ENCODE results near the gene IP6K3.

The IP6K3 gene, protein sequence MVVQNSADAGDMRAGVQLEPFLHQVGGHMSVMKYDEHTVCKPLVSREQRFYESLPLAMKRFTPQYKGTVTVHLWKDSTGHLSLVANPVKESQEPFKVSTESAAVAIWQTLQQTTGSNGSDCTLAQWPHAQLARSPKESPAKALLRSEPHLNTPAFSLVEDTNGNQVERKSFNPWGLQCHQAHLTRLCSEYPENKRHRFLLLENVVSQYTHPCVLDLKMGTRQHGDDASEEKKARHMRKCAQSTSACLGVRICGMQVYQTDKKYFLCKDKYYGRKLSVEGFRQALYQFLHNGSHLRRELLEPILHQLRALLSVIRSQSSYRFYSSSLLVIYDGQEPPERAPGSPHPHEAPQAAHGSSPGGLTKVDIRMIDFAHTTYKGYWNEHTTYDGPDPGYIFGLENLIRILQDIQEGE

DNA sequence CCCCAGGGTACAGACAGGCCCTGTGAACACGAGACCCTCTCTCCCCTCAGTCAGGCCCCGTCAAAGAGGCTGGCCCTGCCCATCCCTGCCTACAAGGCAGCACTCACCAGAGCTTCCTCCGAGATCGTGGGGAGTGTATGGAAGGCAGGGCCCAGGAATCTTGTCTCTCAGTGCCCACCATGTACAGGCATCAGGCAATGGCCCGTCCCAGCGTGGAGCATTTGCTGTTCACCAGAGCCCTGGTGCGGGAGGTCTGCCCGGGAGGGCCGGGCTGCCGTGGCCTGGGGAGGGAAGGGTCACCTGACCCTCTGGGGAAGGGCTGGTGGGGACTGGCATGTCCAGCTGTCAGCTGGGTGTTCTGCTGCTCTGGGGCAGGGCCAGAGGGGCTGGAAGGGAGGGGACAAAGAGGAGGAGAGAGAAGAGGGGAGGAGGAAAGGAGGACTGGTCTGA is at the start of gene IP6K3:
TSS of gene IP6K3 (minus strand) at position 255 of the 450 bp plus-strand sequence. CDS start 11,429 bp downstream, outside the sequence.
- DNase-seq (ENCODE audit: low spot score): no peak

DNA sequence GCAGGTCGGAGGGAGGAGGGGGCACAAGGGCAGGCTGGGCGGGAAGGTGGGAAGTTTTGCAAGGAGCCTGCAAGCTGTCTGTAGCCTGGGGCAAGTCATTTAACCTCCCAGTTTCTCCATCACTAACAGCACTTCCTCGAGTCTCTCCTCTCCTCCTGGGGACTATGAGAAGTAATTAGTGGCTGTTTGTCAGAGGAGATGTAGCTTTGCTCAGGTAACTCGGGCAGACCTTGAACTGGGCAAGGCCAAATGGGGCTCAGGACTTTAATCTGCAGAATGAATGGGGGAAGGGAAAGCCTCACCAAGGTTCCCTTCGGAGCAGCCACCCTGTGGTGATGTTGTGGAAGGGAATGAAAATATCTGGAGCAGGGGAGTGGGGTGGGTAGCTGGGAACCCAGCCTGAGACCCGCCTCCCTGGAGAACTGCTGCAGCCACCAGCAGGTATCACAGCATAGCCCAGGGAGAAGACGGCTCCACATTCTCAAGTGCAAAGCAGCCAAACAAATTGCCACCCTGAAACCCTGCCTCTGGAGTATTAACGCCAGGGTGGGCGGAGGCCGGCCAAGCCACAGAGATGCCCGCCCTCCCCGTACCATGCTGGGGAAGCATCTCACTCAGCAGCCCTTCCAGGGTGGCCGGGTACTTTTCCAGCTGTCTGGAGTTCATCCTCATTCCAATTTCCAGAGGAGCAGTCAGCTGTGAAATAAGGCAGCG is 48.4 kb upstream of the IP6K3 start:
- DNase-seq (ENCODE audit: low spot score): no peak

DNA sequence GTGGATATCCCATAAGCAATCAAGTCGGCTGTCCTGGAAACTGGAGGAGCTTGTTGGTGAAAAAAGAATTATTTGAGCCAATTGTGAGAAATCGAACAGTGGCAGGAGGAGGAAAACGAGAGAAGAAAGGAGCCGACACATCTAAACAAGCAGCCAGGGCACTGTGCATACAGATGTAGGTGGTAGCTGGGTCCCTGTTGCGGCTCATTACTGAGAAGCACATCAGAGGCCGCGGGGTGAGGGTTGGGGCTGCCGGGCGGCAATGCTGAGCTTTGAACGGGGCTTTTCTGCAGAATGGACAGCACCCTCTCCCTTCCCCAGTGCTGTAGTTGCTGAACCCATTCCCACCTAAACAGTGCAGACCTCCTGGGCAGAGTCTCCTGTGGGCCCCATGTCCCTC is 46.3 kb upstream of the IP6K3 start:
- no peak for DNase-seq (ENCODE audit: low spot score)

GRCh38 chr6:33791620-33792019 is 44.9 kb upstream of the IP6K3 start:
- no peak for DNase-seq (ENCODE audit: low spot score)

DNA sequence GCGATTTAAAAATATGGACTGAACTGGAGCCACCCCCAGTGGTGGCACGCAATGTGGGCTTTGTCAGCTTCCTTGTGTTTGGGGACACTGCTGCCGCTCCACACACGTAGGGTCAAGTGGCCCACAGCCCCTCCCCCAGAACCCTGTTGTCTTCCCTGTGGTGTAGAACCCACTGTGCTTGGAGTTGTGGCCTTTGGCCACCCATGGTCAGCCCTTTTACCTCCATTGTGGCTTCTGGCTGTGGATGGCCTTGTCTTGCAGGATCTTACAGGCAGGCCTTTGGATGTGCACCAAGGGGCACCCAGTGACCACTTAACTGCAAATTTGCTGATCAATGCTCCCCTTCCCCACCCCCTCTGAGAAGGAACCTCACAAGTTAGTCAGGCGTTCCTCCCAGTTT is 44.2 kb upstream of the IP6K3 start:
- no peak for DNase-seq (ENCODE audit: low spot score)

- DNase-seq (ENCODE audit: low spot score): no peak
These were observed 43.7 kb upstream of the IP6K3 start for GRCh38 chr6:33790379-33790778.

- no peak for DNase-seq (ENCODE audit: low spot score)
These were observed 42.8 kb upstream of the IP6K3 start for GRCh38 chr6:33789550-33789895.

GRCh38 chr6:33788694-33789549 is 42.2 kb upstream of the IP6K3 start, which contains the start of gene LEMD2:
Gene LEMD2 (minus strand): TSS chr6:33789130. CDS start chr6:33789116, 14 bp downstream.
- peak; percentile 77 for DNase-seq (ENCODE audit: low spot score)

- DNase-seq (ENCODE audit: low spot score): peak; percentile 37
These were observed 41.4 kb upstream of the IP6K3 start for GRCh38 chr6:33787954-33788693.

- no peak for DNase-seq (ENCODE audit: low spot score)
These were observed 40.7 kb upstream of the IP6K3 start for GRCh38 chr6:33787346-33787953.

GRCh38 chr6:33786736-33787135 is 40.0 kb upstream of the IP6K3 start:
- DNase-seq (ENCODE audit: low spot score): no peak

DNA sequence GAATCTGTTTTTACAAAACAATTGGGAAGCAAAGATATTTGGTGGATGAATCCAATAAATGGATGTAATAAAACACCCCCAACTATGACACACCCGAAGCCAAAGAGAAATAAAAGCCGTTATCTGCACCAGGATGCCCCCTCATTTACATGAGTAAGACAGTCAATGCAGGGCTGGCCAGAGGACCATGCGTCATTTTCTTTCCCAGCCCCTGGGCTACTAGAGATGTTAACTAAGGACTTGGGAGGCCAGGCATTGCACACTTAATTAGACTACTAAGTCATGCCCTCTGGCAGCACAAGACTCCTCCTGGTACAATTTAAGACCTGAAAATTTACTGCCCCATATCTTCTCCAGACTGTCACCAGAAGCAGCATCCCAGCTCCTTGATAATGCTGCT is 39.1 kb upstream of the IP6K3 start:
- no peak for DNase-seq (ENCODE audit: low spot score)

GRCh38 chr6:33784787-33785186 is 38.1 kb upstream of the IP6K3 start:
- no peak for DNase-seq (ENCODE audit: low spot score)

DNA sequence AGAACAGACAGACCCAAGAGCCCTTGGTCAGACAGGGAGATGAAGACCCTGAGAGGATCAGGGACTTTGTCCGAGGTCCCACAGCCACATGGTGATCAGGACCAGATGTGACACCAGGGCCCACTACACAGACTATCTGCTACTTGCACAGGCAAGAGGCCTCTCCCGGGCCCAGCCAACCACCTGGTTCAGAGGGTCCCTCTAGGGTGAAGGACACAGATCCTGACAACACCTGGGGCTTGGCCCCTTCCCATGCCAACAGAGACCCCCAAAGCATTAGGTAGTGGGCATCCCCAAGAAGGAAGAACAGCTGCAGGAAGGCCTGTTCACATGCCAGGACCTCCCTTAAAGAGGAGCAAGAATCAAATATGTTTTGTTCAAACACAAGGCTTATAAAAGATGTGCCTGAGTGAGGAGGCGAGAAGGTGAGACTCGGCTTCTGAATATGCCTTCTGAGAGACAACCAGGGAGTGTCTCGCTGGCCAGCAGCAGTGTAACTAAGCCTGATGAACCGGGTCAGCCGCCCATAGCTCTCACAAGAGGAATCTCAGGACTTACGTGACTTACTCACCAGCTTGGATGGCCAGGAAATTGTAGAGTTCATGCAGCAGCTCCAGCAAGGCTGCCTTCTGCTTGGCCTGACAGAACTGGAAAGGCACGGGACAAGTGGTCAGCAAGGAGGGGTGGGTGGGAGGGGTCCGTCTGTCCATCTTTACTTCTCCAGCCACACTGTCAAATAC is 37.2 kb upstream of the IP6K3 start:
- no peak for DNase-seq (ENCODE audit: low spot score)

- DNase-seq (ENCODE audit: low spot score): no peak
These were observed 35.9 kb upstream of the IP6K3 start for GRCh38 chr6:33782561-33782960.

DNA sequence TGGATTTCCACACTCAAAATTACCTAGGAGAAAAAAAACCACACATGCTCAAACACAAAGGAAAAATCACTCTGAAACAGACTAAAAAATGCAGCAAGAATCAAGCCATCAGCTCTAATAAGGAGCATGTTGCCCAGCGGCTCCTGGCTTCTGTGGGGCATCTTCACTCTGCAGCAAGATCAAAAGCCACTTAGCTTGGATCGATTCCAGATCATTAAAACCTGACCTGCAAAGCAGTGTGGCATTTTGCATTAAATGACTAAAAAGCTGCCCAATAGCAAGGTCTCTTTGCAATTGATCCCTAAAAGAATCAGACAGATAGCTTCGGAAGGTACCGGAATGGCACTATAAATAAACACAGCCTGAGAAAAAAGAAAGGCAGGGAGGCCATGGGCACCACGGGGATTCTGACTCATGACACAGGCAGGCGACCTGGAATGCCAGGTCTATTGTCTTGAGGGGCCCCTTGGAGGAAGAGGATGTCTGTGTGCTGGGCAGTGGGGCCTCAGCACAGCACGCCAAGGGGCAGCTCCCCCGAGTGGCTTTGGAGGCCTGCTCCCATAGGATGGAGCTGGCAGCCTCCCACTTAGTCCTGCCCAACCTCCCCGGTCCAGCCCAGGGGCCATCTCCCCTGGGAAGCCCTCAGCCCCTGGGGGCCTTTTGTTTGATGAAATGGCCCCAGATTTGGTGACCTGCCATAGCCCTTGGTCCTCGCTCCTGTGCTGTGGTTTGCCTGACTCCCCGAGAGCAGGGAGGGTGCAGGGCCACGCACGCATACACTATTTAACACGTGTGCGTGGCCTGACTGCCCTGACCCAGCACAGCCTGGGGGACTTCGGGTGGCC is 34.6 kb upstream of the IP6K3 start:
- DNase-seq (ENCODE audit: low spot score): peak; percentile 62

- DNase-seq (ENCODE audit: low spot score): no peak
These were observed 33.2 kb upstream of the IP6K3 start for GRCh38 chr6:33779895-33780294.

DNA sequence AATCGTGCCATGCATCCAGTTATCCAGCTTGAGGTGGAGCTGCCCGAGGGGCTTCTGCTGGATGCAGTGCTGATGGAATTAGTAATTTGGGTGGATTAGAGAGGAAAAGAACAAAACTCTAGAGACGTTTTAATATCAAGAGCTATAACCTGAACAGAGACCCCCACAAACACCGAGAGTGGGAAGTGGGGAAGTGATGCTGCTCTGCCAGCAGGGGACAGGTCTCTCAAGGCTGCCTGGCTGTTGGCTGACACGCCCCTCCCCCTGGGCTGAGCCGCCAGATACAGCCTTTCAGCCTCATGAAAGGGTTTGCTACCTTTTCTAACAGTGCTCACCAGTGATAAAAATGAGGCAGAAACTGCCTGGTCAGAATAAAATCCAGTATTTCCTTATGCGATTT is 32.6 kb upstream of the IP6K3 start:
- DNase-seq (ENCODE audit: low spot score): no peak

- DNase-seq (ENCODE audit: low spot score): no peak
These were observed 31.9 kb upstream of the IP6K3 start for GRCh38 chr6:33778444-33779121.

All from SW480 (cell line).